HCT116 (cell line): ENCODE data around the gene PAM16. TPM values are rescaled to one million over a fixed set of nuclear protein-coding genes. Genes with fewer than 3 reads are reported as not detected.

ENCODE experiments used
- ATAC-seq: fragments of 200-7000 bp; cut with Tn5 transposase; 2 replicates; pipeline ENCODE4 v1.9.1; 2020; ENCODE audit warnings: mild to moderate bottlenecking, moderate library complexity
- BruUV-seq: library from RNA; stranded (reverse); fragments of 400-500 nt; replicated peaks from 2 replicates; lab custom pipeline; 2021; lab: Mats Ljungman, UMichigan
- CTCF ChIA-PET: fragments of 300-600 bp; sonication (Branson Sonifier 250); formaldehyde crosslinking; loops from one replicate; lab custom pipeline; 2021; ENCODE audit warnings: antibody characterized with exemption; lab: Charles Lee
- POLR2A ChIA-PET: fragments of 300-600, 350-600 bp; sonication (Branson Sonifier 250); formaldehyde crosslinking; loops from one replicate; lab custom pipeline; 2021; ENCODE audit warnings: antibody characterized with exemption; lab: Charles Lee
- RAD21 ChIA-PET, 2 experiments: fragments of 300-600 bp; sonication (Branson Sonifier 250); formaldehyde crosslinking; loops; one replicate each; lab custom pipeline; 2023; ENCODE audit warnings: low total read pairs in 2 of 2; ENCODE audit not compliant: uncharacterized antibody in 2 of 2, unreplicated experiment in 2 of 2, low non-redundant PET in 1 of 2; lab: Charles Lee
- DNase-seq: peaks from one replicate; pipeline ENCODE4 v3.0.0-alpha.2; 2010; ENCODE audit warnings: low read depth, low spot score
- H2AFZ ChIP-seq: fragments of 200-600 bp; shearing (Covaris generic), sonication (generic); 2 replicates; pipeline ENCODE4 v1.6.1; 2017; ENCODE audit warnings: low read depth, mixed run types, mixed read lengths, antibody characterized with exemption, low read length; ENCODE audit not compliant: poor library complexity, severe bottlenecking
- H3K27ac ChIP-seq: 2 replicates; pipeline ENCODE4 v1.5.1; 2012; ENCODE audit warnings: low read depth, low read length
- H3K27me3 ChIP-seq: fragments of 200-600 bp; sonication (generic); 2 replicates; pipeline ENCODE4 v1.6.1; 2016; ENCODE audit warnings: mixed run types, low read length, mixed read lengths; ENCODE audit not compliant: insufficient read depth
- H3K36me3 ChIP-seq, 2 experiments: fragments of 200-500 bp in 1 of 2; fragments of 200-600 bp in 1 of 2; sonication (Bioruptor generic) in 1 of 2; sonication (generic) in 1 of 2; 2 replicates each; pipeline versions ENCODE4 v1.5.1 to v1.6.1; 2014 to 2016; ENCODE audit warnings: low read length in 2 of 2, inconsistent platforms in 1 of 2, mixed read lengths in 1 of 2, mixed run types in 1 of 2; ENCODE audit not compliant: insufficient read depth in 2 of 2, control insufficient read depth in 1 of 2
- H3K4me1 ChIP-seq, 2 experiments: fragments of 200-600 bp in 1 of 2; sonication (generic) in 1 of 2; 2 replicates each; pipeline versions ENCODE4 v1.5.1 to v1.6.1; 2012 to 2017; ENCODE audit warnings: low read length in 2 of 2, inconsistent platforms in 1 of 2, mild to moderate bottlenecking in 1 of 2, mixed read lengths in 1 of 2, mixed run types in 1 of 2, moderate library complexity in 1 of 2; ENCODE audit not compliant: insufficient read depth in 2 of 2, control insufficient read depth in 1 of 2
- H3K4me2 ChIP-seq: fragments of 200-600 bp; sonication (generic); 2 replicates; pipeline ENCODE4 v1.6.1; 2017; ENCODE audit warnings: mixed run types, low read length, mixed read lengths
- H3K4me3 ChIP-seq, 2 experiments: fragments of 200-600 bp in 1 of 2; sonication (generic) in 1 of 2; replicated peaks in 1 of 2; 2 replicates each; pipeline ENCODE4 v1.5.1; 2011 to 2016; ENCODE audit warnings: low read length in 2 of 2, control low read depth in 1 of 2, low read depth in 1 of 2, mild to moderate bottlenecking in 1 of 2, mixed read lengths in 1 of 2, mixed run types in 1 of 2
- H3K79me2 ChIP-seq: fragments of 200-600 bp; sonication (generic); 2 replicates; pipeline ENCODE4 v1.6.1; 2017; ENCODE audit warnings: mild to moderate bottlenecking, mixed run types, low read length, moderate library complexity, mixed read lengths; ENCODE audit not compliant: insufficient read depth
- H3K9ac ChIP-seq: fragments of 200-600 bp; sonication (generic); 2 replicates; pipeline ENCODE4 v1.6.1; 2016; ENCODE audit warnings: low read length, mixed read lengths
- H3K9me2 ChIP-seq: fragments of 200-600 bp; sonication (generic), shearing (Covaris generic); 2 replicates; pipeline ENCODE4 v1.6.1; 2017; ENCODE audit warnings: mixed run types, mild to moderate bottlenecking, moderate library complexity; ENCODE audit not compliant: insufficient read depth
- H3K9me3 ChIP-seq, 2 experiments: fragments of 200-500 bp in 1 of 2; fragments of 200-600 bp in 1 of 2; sonication (Bioruptor generic) in 1 of 2; sonication (generic) in 1 of 2; 2 replicates each; pipeline ENCODE4 v1.6.1; 2014 to 2017; ENCODE audit warnings: low read length in 2 of 2, mixed read lengths in 2 of 2, inconsistent platforms in 1 of 2, low read depth in 1 of 2, mild to moderate bottlenecking in 1 of 2, mixed run types in 1 of 2, moderate library complexity in 1 of 2; ENCODE audit not compliant: control insufficient read depth in 1 of 2, insufficient read depth in 1 of 2
- H4K20me1 ChIP-seq: fragments of 200-600 bp; sonication (generic), shearing (Covaris generic); 2 replicates; pipeline ENCODE4 v1.6.1; 2017; ENCODE audit warnings: mixed run types, mild to moderate bottlenecking, moderate library complexity; ENCODE audit not compliant: insufficient read depth
- FOSL1 ChIP-seq: IDR thresholded peaks from 2 replicates; pipeline ENCODE4 v1.6.1; 2012; ENCODE audit warnings: low read depth
- REST ChIP-seq: IDR thresholded peaks from 2 replicates; pipeline ENCODE4 v1.6.1; 2012; ENCODE audit warnings: low read depth
- intact Hi-C: fragments of 100-400 bp; cut with micrococcal nuclease; formaldehyde crosslinking; loops from 2 replicates; pipeline ENCODE4 v1.10.0; 2022
- total RNA-seq: library from RNA; stranded (reverse); gene quantifications from one replicate; pipeline ENCODE4 v1.2.1, GENCODE V29; 2021; ENCODE audit not compliant: unreplicated experiment

Gene PAM16
- total RNA-seq, 1 experiment from 2014 or later: 102 TPM

- no peak for TF ChIP-seq REST
Measured at GRCh38 chr16:4371357-4372000, 20.4 kb upstream of the PAM16 start, which contains the start of gene VASN (continued).

- Histone ChIP-seq H3K9me2 (no peaks in the 10 kb centered on the region), H3K4me2 (peak overlapping the region; percentile 99), H2AFZ (no peak overlapping the region), H3K27me3 (no peaks in the 10 kb centered on the region), H3K4me3 (no peak overlapping the region), H3K27ac (no peak overlapping the region), H3K79me2 (peaks cover 14% of the 10 kb centered on the region; the same call in 1 of the 2 replicates), H4K20me1 (no peaks in the 10 kb centered on the region), H3K4me1 (peaks cover 42 to 76% of the 10 kb centered on the region in 2 experiments), H3K9ac (peak overlapping the region; percentile 70; the same call in 1 of the 2 replicates), H3K36me3 (no peaks in the 10 kb centered on the region)
- CTCF ChIA-PET: interaction anchor here (0.7 kb wide), 1 partner anchor 32 kb away, joined by 3 read pairs; no protein-coding TSS in a partner anchor
- POLR2A ChIA-PET: no interaction called here
- intact Hi-C loops: no loop called here
- DNase-seq: no peak
- ATAC-seq: no peak
- RAD21 ChIA-PET: no interaction called here
- no TSS peak for BruUV-seq
- no peak for TF ChIP-seq FOSL1
- TF ChIP-seq, all 23 proteins: peak for 0
- H3K9me3 ChIP-seq: no peaks in the 10 kb centered on the region
Measured at GRCh38 chr16:4370570-4371356, 19.6 kb upstream of the PAM16 start.
